ENCODE results near the gene CHRM2.

CHRM2 gene

DNA sequence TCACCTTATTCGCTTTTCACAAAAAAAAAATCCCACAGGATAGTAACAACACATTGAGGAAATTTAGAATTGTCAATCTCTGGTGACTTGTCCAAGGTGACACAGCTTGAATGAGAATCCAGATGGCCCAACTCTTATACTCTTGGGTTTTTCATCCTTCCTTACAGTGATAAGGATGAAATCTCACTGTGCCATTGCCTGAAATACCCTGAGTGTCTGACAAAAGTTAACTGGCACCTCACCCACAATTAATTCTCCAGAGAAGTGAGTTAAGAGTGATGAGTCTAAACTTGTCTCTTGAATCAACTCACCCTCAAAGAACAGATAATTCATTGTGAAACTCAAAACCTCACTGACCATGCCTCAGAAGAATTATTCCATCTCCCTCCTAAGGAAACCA, 18.9 kb downstream of the CHRM2 start:
- Histone ChIP-seq H3K27ac (no peak overlapping the region), H3K27me3 (ENCODE audit: control insufficient read depth, insufficient read depth, low read length) (no peaks in the 10 kb centered on the region), H3K4me3 (ENCODE audit: low read depth, low read length) (no peak overlapping the region), H3K9ac (no peak overlapping the region), H2AFZ (no peak overlapping the region), H3K4me2 (ENCODE audit: low read length) (no peak overlapping the region), H3K79me2 (no peaks in the 10 kb centered on the region), H3K9me3 (ENCODE audit: control insufficient read depth, low read length) (no peaks in the 10 kb centered on the region), H3K36me3 (ENCODE audit: control insufficient read depth, insufficient read depth, low read length) (no peaks in the 10 kb centered on the region), H3K4me1 (no peaks in the 10 kb centered on the region)
- TF ChIP-seq, protein P1, sequence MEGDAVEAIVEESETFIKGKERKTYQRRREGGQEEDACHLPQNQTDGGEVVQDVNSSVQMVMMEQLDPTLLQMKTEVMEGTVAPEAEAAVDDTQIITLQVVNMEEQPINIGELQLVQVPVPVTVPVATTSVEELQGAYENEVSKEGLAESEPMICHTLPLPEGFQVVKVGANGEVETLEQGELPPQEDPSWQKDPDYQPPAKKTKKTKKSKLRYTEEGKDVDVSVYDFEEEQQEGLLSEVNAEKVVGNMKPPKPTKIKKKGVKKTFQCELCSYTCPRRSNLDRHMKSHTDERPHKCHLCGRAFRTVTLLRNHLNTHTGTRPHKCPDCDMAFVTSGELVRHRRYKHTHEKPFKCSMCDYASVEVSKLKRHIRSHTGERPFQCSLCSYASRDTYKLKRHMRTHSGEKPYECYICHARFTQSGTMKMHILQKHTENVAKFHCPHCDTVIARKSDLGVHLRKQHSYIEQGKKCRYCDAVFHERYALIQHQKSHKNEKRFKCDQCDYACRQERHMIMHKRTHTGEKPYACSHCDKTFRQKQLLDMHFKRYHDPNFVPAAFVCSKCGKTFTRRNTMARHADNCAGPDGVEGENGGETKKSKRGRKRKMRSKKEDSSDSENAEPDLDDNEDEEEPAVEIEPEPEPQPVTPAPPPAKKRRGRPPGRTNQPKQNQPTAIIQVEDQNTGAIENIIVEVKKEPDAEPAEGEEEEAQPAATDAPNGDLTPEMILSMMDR (IDR thresholded peaks at IDR 0.05): no peak

DNA sequence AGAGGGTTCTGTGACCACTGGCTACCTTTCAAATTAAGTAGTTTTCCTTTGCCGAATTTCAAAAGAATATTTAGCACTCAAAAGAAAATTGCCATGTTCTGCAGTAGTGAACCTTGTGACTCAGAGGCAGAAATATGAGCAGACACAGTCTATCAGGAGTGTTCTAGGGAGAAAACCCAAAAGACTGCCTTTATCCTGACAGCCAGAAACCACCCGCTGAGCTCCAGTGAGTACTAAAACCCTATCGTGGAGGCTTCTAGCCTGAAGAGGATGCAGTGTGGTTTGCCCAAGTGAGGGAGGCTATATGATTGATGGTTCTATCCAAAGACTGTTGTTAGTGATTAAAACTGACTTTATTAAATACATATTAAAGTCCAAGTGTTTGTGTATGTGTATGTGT, 21.9 kb downstream of the CHRM2 start:
- Histone ChIP-seq H3K27ac (no peak overlapping the region), H3K4me1 (no peaks in the 10 kb centered on the region), H3K36me3 (ENCODE audit: control insufficient read depth, insufficient read depth, low read length) (no peaks in the 10 kb centered on the region), H3K79me2 (no peaks in the 10 kb centered on the region), H2AFZ (no peak overlapping the region), H3K27me3 (ENCODE audit: control insufficient read depth, insufficient read depth, low read length) (no peaks in the 10 kb centered on the region), H3K9ac (no peak overlapping the region), H3K4me2 (ENCODE audit: low read length) (no peak overlapping the region), H3K4me3 (ENCODE audit: low read depth, low read length) (no peak overlapping the region), H3K9me3 (ENCODE audit: control insufficient read depth, low read length) (no peaks in the 10 kb centered on the region)
- TF ChIP-seq, protein P1 (IDR thresholded peaks at IDR 0.05): no peak

DNA sequence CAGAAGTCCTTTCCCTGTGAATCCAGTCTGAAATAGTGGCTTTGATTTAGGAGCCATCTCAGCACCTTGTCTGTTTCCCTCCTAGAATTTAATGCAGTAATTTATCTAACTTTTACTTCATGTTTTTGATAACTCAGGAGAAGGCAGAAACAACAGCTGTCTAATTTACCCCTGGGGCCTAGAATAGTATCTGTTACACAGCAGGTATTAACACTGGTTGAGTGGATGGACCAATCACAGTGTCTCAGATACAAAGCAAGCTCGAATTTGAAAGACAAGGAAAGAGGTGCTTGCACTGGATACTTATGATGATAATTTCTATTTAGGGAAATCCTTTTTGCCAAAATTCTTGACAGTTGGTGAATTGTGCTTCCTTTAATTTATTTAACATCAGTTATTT, 23.4 kb downstream of the CHRM2 start:
- Histone ChIP-seq H3K27me3 (ENCODE audit: control insufficient read depth, insufficient read depth, low read length) (no peaks in the 10 kb centered on the region), H2AFZ (no peak overlapping the region), H3K36me3 (ENCODE audit: control insufficient read depth, insufficient read depth, low read length) (no peaks in the 10 kb centered on the region), H3K9ac (no peak overlapping the region), H3K79me2 (no peaks in the 10 kb centered on the region), H3K9me3 (ENCODE audit: control insufficient read depth, low read length) (no peaks in the 10 kb centered on the region), H3K4me3 (ENCODE audit: low read depth, low read length) (no peak overlapping the region), H3K4me1 (no peaks in the 10 kb centered on the region), H3K4me2 (ENCODE audit: low read length) (no peak overlapping the region), H3K27ac (no peak overlapping the region)
- TF ChIP-seq, protein P1 (IDR thresholded peaks at IDR 0.05): no peak

DNA sequence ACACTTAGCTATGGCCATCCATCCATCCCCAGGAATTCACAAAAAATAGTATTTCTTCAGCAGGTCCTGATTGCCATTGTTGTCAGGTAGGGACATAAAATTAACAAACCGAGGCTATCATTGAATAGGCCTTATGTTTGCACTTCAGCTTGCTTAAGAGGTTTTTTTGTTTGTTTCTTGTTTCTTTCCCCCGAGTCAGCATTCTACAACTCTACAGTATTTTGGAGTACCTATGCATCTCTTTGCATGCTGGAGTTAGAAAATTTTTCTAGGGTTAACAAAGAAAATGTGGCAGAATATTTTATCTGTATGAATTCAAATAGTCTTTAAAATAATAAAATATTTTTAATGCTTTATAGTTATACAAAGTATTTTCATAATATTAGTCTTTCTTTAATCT, 26.3 kb downstream of the CHRM2 start:
- Histone ChIP-seq H3K27ac (no peak overlapping the region), H3K27me3 (ENCODE audit: control insufficient read depth, insufficient read depth, low read length) (no peaks in the 10 kb centered on the region), H2AFZ (no peak overlapping the region), H3K79me2 (no peaks in the 10 kb centered on the region), H3K36me3 (ENCODE audit: control insufficient read depth, insufficient read depth, low read length) (no peaks in the 10 kb centered on the region), H3K9me3 (ENCODE audit: control insufficient read depth, low read length) (no peaks in the 10 kb centered on the region), H3K4me2 (ENCODE audit: low read length) (no peak overlapping the region), H3K4me1 (no peaks in the 10 kb centered on the region), H3K9ac (no peak overlapping the region), H3K4me3 (ENCODE audit: low read depth, low read length) (no peak overlapping the region)
- TF ChIP-seq, protein P1 (IDR thresholded peaks at IDR 0.05): no peak

DNA sequence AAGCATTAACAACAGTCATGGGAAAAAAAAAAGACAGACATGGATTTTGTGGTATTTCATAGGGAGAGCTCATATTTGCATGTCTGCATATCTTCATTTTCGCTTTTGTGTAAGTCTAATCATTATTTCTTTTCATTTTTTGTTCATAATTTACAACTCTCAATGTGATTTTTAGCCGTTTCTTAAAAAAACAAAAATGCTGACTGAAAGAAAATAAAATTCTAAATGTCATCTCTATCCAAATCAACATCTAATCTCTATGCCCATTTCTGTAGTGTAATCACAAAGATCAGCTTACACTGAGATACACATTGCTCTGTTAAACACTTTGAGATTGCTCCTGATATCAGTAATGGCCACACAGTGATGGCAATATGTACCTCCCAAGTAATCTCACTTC, 29.2 kb downstream of the CHRM2 start:
- TF ChIP-seq, protein P1 (IDR thresholded peaks at IDR 0.05): no peak
- Histone ChIP-seq H3K79me2 (no peaks in the 10 kb centered on the region), H3K9ac (no peak overlapping the region), H3K4me1 (no peaks in the 10 kb centered on the region), H3K4me3 (ENCODE audit: low read depth, low read length) (no peak overlapping the region), H3K27me3 (ENCODE audit: control insufficient read depth, insufficient read depth, low read length) (no peaks in the 10 kb centered on the region), H3K27ac (no peak overlapping the region), H3K36me3 (ENCODE audit: control insufficient read depth, insufficient read depth, low read length) (no peaks in the 10 kb centered on the region), H2AFZ (no peak overlapping the region), H3K4me2 (ENCODE audit: low read length) (no peak overlapping the region), H3K9me3 (ENCODE audit: control insufficient read depth, low read length) (no peaks in the 10 kb centered on the region)
